Measurements from ENCODE around the gene DSCAML1. TPM values are rescaled to one million over a fixed set of nuclear protein-coding genes. Genes with fewer than 3 reads are reported as not detected.

Gene DSCAML1
- total RNA-seq, 1 donor from 2014 or later, result 1.3 TPM

- ATAC-seq, result no peak
- Histone ChIP-seq H3K4me3 (no peak overlapping the region), H3K9me3 (no peaks in the 10 kb centered on the region), H3K27ac (no peak overlapping the region), H3K27me3 (no peaks in the 10 kb centered on the region), H3K4me1 (no peaks in the 10 kb centered on the region), H3K36me3 (no peaks in the 10 kb centered on the region)
- no peak for TF ChIP-seq CTCF (IDR thresholded peaks at IDR 0.05)
- intact Hi-C loops (cut with DNase I), result no loop called here
- DNase-seq, result peak; percentile 32
Measured at GRCh38 chr11:117449111-117449693, 347.8 kb downstream of the DSCAML1 start.

- intact Hi-C loops (cut with DNase I), result no loop called here
- Histone ChIP-seq H3K27me3 (no peaks in the 10 kb centered on the region), H3K36me3 (no peaks in the 10 kb centered on the region), H3K9me3 (no peaks in the 10 kb centered on the region), H3K27ac (no peak overlapping the region), H3K4me1 (no peaks in the 10 kb centered on the region), H3K4me3 (no peak overlapping the region)
- ATAC-seq (no peak), DNase-seq (no peak)
- TF ChIP-seq CTCF (IDR thresholded peaks at IDR 0.05), result no peak
Measured at GRCh38 chr11:117444711-117445658, 352.0 kb downstream of the DSCAML1 start.

GRCh38 chr11:117444256-117444655 lies 352.8 kb downstream of the DSCAML1 start:
- H3K36me3 ChIP-seq, result no peaks in the 10 kb centered on the region
- H3K4me1 ChIP-seq, result no peaks in the 10 kb centered on the region
- H3K9me3 ChIP-seq, result no peaks in the 10 kb centered on the region
- ATAC-seq, result no peak
- TF ChIP-seq CTCF (IDR thresholded peaks at IDR 0.05), result no peak
- H3K27me3 ChIP-seq, result no peaks in the 10 kb centered on the region
- intact Hi-C loops (cut with DNase I), result no loop called here
- no peak for DNase-seq
- H3K4me3 ChIP-seq, result no peak overlapping the region
- H3K27ac ChIP-seq, result no peak overlapping the region

- Histone ChIP-seq H3K9me3 (no peaks in the 10 kb centered on the region), H3K27me3 (no peaks in the 10 kb centered on the region), H3K27ac (no peak overlapping the region), H3K4me1 (no peaks in the 10 kb centered on the region), H3K36me3 (no peaks in the 10 kb centered on the region), H3K4me3 (no peak overlapping the region)
- ATAC-seq, result peak; percentile 84
- TF ChIP-seq CTCF (IDR thresholded peaks at IDR 0.05), result peak; percentile 46
- intact Hi-C loops (cut with DNase I), result no loop called here
- DNase-seq, result peak; percentile 72
Measured at GRCh38 chr11:117443266-117444186, 353.5 kb downstream of the DSCAML1 start.

GRCh38 chr11:117442869-117443239 lies 354.2 kb downstream of the DSCAML1 start:
- TF ChIP-seq CTCF (IDR thresholded peaks at IDR 0.05), result no peak
- ATAC-seq (peak; percentile 3), DNase-seq (peak; percentile 55)
- no peaks in the 10 kb centered on the region for H3K27me3 ChIP-seq
- intact Hi-C loops (cut with DNase I), result no loop called here
- H3K4me3 ChIP-seq, result no peak overlapping the region
- no peaks in the 10 kb centered on the region for H3K9me3 ChIP-seq
- H3K27ac ChIP-seq, result no peak overlapping the region
- H3K4me1 ChIP-seq, result no peaks in the 10 kb centered on the region
- H3K36me3 ChIP-seq, result no peaks in the 10 kb centered on the region
